HEK293 (cell line): ENCODE measurements around the gene ATG2A.
A peak's percentile ranks its signal among the peaks of the same experiment; 100 is the strongest.

Experiments
- BCL11A ChIP-seq: fragments of 450-650 bp; formaldehyde crosslinking; IDR thresholded peaks from 2 replicates; pipeline ENCODE4 v1.5.1; 2016; ENCODE audit warnings: low read depth, missing biosample characterization, missing genetic modification characterization
- BCL11B ChIP-seq: fragments of 450-650 bp; formaldehyde crosslinking; IDR thresholded peaks from 2 replicates; pipeline ENCODE4 v1.5.1; 2016; ENCODE audit warnings: low read depth, missing biosample characterization, missing genetic modification characterization
- KLF1 ChIP-seq: fragments of 450-650 bp; formaldehyde crosslinking; IDR thresholded peaks from 2 replicates; pipeline ENCODE4 v1.5.1; 2016; ENCODE audit warnings: missing biosample characterization, missing genetic modification characterization
- KLF7 ChIP-seq: fragments of 450-650 bp; formaldehyde crosslinking; IDR thresholded peaks from 2 replicates; pipeline ENCODE4 v1.5.1; 2016; ENCODE audit warnings: missing biosample characterization, missing genetic modification characterization, borderline replicate concordance
- KLF9 ChIP-seq: fragments of 450-650 bp; formaldehyde crosslinking; IDR thresholded peaks from 2 replicates; pipeline ENCODE4 v1.5.1; 2016; ENCODE audit warnings: missing biosample characterization, missing genetic modification characterization, low read depth
- SP7 ChIP-seq: fragments of 450-650 bp; formaldehyde crosslinking; IDR thresholded peaks from 2 replicates; pipeline ENCODE4 v1.5.1; 2016; ENCODE audit warnings: missing biosample characterization, missing genetic modification characterization
- TCF7L2 ChIP-seq: IDR thresholded peaks from 2 replicates; pipeline ENCODE4 v1.6.1; 2011; ENCODE audit warnings: low read depth, mild to moderate bottlenecking, inconsistent platforms, low read length, moderate library complexity, borderline replicate concordance
- ZBTB17 ChIP-seq: fragments of 450-650 bp; formaldehyde crosslinking; IDR thresholded peaks from 2 replicates; pipeline ENCODE4 v1.5.1; 2016; ENCODE audit warnings: missing biosample characterization, missing genetic modification characterization
- ZBTB48 ChIP-seq: fragments of 450-650 bp; formaldehyde crosslinking; IDR thresholded peaks from 2 replicates; pipeline ENCODE4 v1.5.1; 2016; ENCODE audit warnings: missing biosample characterization, missing genetic modification characterization
- ZBTB7A ChIP-seq: fragments of 450-650 bp; formaldehyde crosslinking; IDR thresholded peaks from 2 replicates; pipeline ENCODE4 v1.5.1; 2016; ENCODE audit warnings: low read depth, missing biosample characterization, missing genetic modification characterization
- ZBTB8A ChIP-seq: fragments of 450-650 bp; formaldehyde crosslinking; IDR thresholded peaks from 2 replicates; pipeline ENCODE4 v1.5.1; 2016; ENCODE audit warnings: missing biosample characterization, missing genetic modification characterization
- ZFHX2 ChIP-seq: fragments of 450-650 bp; formaldehyde crosslinking; conservative IDR thresholded peaks from 2 replicates; pipeline ENCODE4 v1.5.1; 2016; ENCODE audit warnings: missing biosample characterization, missing genetic modification characterization
- ZIC2 ChIP-seq: fragments of 450-650 bp; formaldehyde crosslinking; IDR thresholded peaks from 2 replicates; pipeline ENCODE4 v1.5.1; 2016; ENCODE audit warnings: missing biosample characterization, missing genetic modification characterization
- ZNF169 ChIP-seq: fragments of 450-650 bp; formaldehyde crosslinking; IDR thresholded peaks from 2 replicates; pipeline ENCODE4 v1.5.1; 2016; ENCODE audit warnings: missing biosample characterization, missing genetic modification characterization
- ZNF211 ChIP-seq: fragments of 450-650 bp; formaldehyde crosslinking; IDR thresholded peaks from 2 replicates; pipeline ENCODE4 v1.5.1; 2016; ENCODE audit warnings: low read depth, missing biosample characterization, missing genetic modification characterization
- ZNF214 ChIP-seq: fragments of 450-650 bp; formaldehyde crosslinking; IDR thresholded peaks from 2 replicates; pipeline ENCODE4 v1.5.1; 2017; ENCODE audit warnings: missing biosample characterization, mild to moderate bottlenecking, missing genetic modification characterization, borderline replicate concordance
- ZNF248 ChIP-seq: fragments of 450-650 bp; formaldehyde crosslinking; IDR thresholded peaks from 2 replicates; pipeline ENCODE4 v1.5.1; 2017; ENCODE audit warnings: missing biosample characterization, missing genetic modification characterization
- ZNF423 ChIP-seq: fragments of 450-650 bp; formaldehyde crosslinking; IDR thresholded peaks from 2 replicates; pipeline ENCODE4 v1.5.1; 2016; ENCODE audit warnings: missing biosample characterization, missing genetic modification characterization
- ZNF426 ChIP-seq: fragments of 450-650 bp; formaldehyde crosslinking; IDR thresholded peaks from 2 replicates; pipeline ENCODE4 v1.5.1; 2017; ENCODE audit warnings: missing biosample characterization, missing genetic modification characterization, mild to moderate bottlenecking, inconsistent platforms, moderate library complexity
- ZNF473 ChIP-seq: fragments of 450-650 bp; formaldehyde crosslinking; IDR thresholded peaks from 2 replicates; pipeline ENCODE4 v1.5.1; 2017; ENCODE audit warnings: missing biosample characterization, missing genetic modification characterization
- ZNF501 ChIP-seq: fragments of 450-650 bp; formaldehyde crosslinking; IDR thresholded peaks from 2 replicates; pipeline ENCODE4 v1.5.1; 2016; ENCODE audit warnings: missing biosample characterization, missing genetic modification characterization
- ZNF530 ChIP-seq: fragments of 450-650 bp; formaldehyde crosslinking; IDR thresholded peaks from 2 replicates; pipeline ENCODE4 v1.5.1; 2016; ENCODE audit warnings: low read depth, missing biosample characterization, missing genetic modification characterization
- ZNF600 ChIP-seq: fragments of 450-650 bp; formaldehyde crosslinking; IDR thresholded peaks from 2 replicates; pipeline ENCODE4 v1.5.1; 2016; ENCODE audit warnings: missing biosample characterization, missing genetic modification characterization
- ZNF654 ChIP-seq: fragments of 450-650 bp; formaldehyde crosslinking; IDR thresholded peaks from 2 replicates; pipeline ENCODE4 v1.5.1; 2016; ENCODE audit warnings: low read depth, missing biosample characterization, missing genetic modification characterization
- ZNF664 ChIP-seq: fragments of 450-650 bp; formaldehyde crosslinking; IDR thresholded peaks from 2 replicates; pipeline ENCODE4 v1.5.1; 2016; ENCODE audit warnings: missing biosample characterization, missing genetic modification characterization
- ZNF670 ChIP-seq: fragments of 450-650 bp; formaldehyde crosslinking; IDR thresholded peaks from 2 replicates; pipeline ENCODE4 v1.5.1; 2016; ENCODE audit warnings: missing biosample characterization, missing genetic modification characterization, low read depth
- ZNF837 ChIP-seq: fragments of 450-650 bp; formaldehyde crosslinking; IDR thresholded peaks from 2 replicates; pipeline ENCODE4 v1.5.1; 2016; ENCODE audit warnings: missing biosample characterization, missing genetic modification characterization
- TF ChIP-seq, protein P1 (sequence below): fragments of 450-650 bp; formaldehyde crosslinking; IDR thresholded peaks from 2 replicates; pipeline ENCODE4 v1.5.1; 2016; ENCODE audit warnings: missing biosample characterization, missing genetic modification characterization
- TF ChIP-seq, protein P2 (sequence below): fragments of 450-650 bp; formaldehyde crosslinking; IDR thresholded peaks from 2 replicates; pipeline ENCODE4 v1.5.1; 2017; ENCODE audit warnings: missing biosample characterization, missing genetic modification characterization
- TF ChIP-seq, protein P3 (sequence below): fragments of 450-650 bp; formaldehyde crosslinking; IDR thresholded peaks from 2 replicates; pipeline ENCODE4 v1.5.1; 2016; ENCODE audit warnings: missing biosample characterization, missing genetic modification characterization
- TF ChIP-seq, protein P4 (sequence below): fragments of 450-650 bp; formaldehyde crosslinking; IDR thresholded peaks from 2 replicates; pipeline ENCODE4 v1.5.1; 2017; ENCODE audit warnings: missing biosample characterization, missing genetic modification characterization
- TF ChIP-seq, protein P5 (sequence below): fragments of 450-650 bp; formaldehyde crosslinking; IDR thresholded peaks from 2 replicates; pipeline ENCODE4 v1.5.1; 2016; ENCODE audit warnings: missing biosample characterization, missing genetic modification characterization

The ATG2A gene

DNA sequence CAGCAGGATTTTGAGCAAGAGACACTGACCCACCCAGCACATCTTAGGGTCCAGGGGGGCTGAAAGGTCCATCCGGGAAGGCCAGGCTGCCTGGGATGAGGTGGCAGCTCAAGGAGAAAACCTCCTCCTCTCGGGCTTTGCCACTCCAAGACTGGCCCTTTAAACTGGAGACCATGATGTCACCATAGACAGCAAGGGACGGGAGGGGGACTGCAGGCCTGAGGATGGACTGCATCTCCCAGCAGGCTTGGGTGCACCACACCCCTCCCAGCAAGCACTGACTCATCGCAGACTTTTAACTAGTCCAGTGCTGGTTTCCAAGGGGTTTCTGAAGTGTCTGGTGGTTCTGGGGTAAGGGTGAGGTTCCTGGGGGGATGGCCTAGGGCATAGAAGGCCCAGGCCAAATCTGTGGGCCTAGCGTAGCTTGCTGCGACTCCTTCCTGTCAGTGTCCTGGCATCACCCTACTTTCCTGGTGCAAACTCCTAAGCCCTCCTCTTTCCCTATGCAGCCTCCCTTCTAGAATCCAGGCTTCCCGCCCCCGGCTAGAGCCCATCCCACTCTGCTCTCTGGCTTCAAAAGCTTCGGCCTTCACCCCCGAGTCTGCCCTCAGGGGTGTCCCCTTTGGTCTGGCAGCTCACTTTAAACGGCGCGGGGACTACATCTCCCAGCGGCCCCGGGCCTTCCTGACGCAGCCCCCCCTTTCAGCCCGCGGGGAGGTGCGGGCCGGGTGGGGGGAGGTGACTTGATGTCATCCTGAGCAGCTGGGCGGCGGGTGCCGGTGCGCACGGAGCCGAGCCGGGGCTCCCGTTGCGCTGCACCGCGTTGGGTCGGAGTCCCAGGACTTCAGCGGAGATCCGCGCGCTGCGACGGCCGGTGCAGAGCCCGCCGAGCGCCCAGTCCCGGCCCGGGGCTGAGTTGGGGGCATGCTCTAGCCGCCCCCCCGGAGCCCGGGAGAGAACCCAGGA lies 7.2 kb upstream of the ATG2A start, which contains the start of gene PPP2R5B (continued):
- TF ChIP-seq, protein P1, sequence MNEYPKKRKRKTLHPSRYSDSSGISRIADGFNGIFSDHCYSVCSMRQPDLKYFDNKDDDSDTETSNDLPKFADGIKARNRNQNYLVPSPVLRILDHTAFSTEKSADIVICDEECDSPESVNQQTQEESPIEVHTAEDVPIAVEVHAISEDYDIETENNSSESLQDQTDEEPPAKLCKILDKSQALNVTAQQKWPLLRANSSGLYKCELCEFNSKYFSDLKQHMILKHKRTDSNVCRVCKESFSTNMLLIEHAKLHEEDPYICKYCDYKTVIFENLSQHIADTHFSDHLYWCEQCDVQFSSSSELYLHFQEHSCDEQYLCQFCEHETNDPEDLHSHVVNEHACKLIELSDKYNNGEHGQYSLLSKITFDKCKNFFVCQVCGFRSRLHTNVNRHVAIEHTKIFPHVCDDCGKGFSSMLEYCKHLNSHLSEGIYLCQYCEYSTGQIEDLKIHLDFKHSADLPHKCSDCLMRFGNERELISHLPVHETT (tag by site-specific recombination): peak; percentile 48
- TF ChIP-seq ZNF530 (tag by site-specific recombination) (no peak), ZNF214 (tag by site-specific recombination) (no peak), ZNF501 (tag by site-specific recombination) (0 out of 2 replicates have a peak, but pooled peaks have one; percentile 27), KLF1 (tag by site-specific recombination) (peak; percentile 83), BCL11B (tag by site-specific recombination) (no peak), ZIC2 (peak; percentile 65), ZNF664 (tag by site-specific recombination) (no peak), ZBTB7A (tag by site-specific recombination) (peak; percentile 78; the same call in 1 of the 2 replicates), SP7 (tag by site-specific recombination) (peak; percentile 78), TCF7L2 (no peak), ZBTB48 (tag by site-specific recombination) (peak; percentile 59), ZBTB8A (tag by site-specific recombination) (peak; percentile 75), ZNF600 (tag by site-specific recombination) (peak; percentile 40; the same call in 1 of the 2 replicates), ZNF423 (tag by site-specific recombination) (peak; percentile 68; the same call in 1 of the 2 replicates), KLF9 (tag by site-specific recombination) (peak; percentile 92), KLF7 (peak; percentile 89), ZNF169 (no peak), ZNF654 (tag by site-specific recombination) (no peak), ZNF211 (tag by site-specific recombination) (no peak), ZBTB17 (tag by site-specific recombination) (peak; percentile 91), ZFHX2 (tag by site-specific recombination) (peak; percentile 47; the same call in 1 of the 2 replicates), ZNF426 (tag by site-specific recombination) (no peak), BCL11A (tag by site-specific recombination) (no peak), ZNF670 (tag by site-specific recombination) (no peak), ZNF837 (tag by site-specific recombination) (no peak), ZNF248 (no peak), ZNF473 (no peak)
- TF ChIP-seq, protein P2, sequence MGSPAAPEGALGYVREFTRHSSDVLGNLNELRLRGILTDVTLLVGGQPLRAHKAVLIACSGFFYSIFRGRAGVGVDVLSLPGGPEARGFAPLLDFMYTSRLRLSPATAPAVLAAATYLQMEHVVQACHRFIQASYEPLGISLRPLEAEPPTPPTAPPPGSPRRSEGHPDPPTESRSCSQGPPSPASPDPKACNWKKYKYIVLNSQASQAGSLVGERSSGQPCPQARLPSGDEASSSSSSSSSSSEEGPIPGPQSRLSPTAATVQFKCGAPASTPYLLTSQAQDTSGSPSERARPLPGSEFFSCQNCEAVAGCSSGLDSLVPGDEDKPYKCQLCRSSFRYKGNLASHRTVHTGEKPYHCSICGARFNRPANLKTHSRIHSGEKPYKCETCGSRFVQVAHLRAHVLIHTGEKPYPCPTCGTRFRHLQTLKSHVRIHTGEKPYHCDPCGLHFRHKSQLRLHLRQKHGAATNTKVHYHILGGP (tag by site-specific recombination): no peak
- TF ChIP-seq, protein P3, sequence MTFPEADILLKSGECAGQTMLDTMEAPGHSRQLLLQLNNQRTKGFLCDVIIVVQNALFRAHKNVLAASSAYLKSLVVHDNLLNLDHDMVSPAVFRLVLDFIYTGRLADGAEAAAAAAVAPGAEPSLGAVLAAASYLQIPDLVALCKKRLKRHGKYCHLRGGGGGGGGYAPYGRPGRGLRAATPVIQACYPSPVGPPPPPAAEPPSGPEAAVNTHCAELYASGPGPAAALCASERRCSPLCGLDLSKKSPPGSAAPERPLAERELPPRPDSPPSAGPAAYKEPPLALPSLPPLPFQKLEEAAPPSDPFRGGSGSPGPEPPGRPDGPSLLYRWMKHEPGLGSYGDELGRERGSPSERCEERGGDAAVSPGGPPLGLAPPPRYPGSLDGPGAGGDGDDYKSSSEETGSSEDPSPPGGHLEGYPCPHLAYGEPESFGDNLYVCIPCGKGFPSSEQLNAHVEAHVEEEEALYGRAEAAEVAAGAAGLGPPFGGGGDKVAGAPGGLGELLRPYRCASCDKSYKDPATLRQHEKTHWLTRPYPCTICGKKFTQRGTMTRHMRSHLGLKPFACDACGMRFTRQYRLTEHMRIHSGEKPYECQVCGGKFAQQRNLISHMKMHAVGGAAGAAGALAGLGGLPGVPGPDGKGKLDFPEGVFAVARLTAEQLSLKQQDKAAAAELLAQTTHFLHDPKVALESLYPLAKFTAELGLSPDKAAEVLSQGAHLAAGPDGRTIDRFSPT: no peak; the same call in 1 of the 2 replicates
- TF ChIP-seq, protein P4, sequence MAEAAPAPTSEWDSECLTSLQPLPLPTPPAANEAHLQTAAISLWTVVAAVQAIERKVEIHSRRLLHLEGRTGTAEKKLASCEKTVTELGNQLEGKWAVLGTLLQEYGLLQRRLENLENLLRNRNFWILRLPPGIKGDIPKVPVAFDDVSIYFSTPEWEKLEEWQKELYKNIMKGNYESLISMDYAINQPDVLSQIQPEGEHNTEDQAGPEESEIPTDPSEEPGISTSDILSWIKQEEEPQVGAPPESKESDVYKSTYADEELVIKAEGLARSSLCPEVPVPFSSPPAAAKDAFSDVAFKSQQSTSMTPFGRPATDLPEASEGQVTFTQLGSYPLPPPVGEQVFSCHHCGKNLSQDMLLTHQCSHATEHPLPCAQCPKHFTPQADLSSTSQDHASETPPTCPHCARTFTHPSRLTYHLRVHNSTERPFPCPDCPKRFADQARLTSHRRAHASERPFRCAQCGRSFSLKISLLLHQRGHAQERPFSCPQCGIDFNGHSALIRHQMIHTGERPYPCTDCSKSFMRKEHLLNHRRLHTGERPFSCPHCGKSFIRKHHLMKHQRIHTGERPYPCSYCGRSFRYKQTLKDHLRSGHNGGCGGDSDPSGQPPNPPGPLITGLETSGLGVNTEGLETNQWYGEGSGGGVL: peak; percentile 94
- TF ChIP-seq, protein P5, sequence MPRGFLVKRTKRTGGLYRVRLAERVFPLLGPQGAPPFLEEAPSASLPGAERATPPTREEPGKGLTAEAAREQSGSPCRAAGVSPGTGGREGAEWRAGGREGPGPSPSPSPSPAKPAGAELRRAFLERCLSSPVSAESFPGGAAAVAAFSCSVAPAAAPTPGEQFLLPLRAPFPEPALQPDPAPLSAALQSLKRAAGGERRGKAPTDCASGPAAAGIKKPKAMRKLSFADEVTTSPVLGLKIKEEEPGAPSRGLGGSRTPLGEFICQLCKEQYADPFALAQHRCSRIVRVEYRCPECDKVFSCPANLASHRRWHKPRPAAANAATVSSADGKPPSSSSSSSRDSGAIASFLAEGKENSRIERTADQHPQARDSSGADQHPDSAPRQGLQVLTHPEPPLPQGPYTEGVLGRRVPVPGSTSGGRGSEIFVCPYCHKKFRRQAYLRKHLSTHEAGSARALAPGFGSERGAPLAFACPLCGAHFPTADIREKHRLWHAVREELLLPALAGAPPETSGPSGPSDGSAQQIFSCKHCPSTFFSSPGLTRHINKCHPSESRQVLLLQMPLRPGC: no peak
